B cell (primary cell): ENCODE results near the gene PGS1. TPM values are rescaled to one million over a fixed set of nuclear protein-coding genes. Genes with fewer than 3 reads are reported as not detected.

Source experiments
- ATAC-seq: fragments of 200-7000 bp; cut with Tn5 transposase; one replicate; pipeline ENCODE4 v1.10.0; 2021; ENCODE audit warnings: low read depth, mild to moderate bottlenecking, moderate number of reproducible peaks, moderate library complexity
- CTCF ChIA-PET: fragments of 350-600 bp; sonication (Branson Sonifier 250); formaldehyde crosslinking; loops from one replicate; lab custom pipeline; 2021; ENCODE audit warnings: antibody characterized with exemption, inconsistent platforms; lab: Charles Lee
- POLR2A ChIA-PET: fragments of 350-600 bp; sonication (Branson Sonifier 250); formaldehyde crosslinking; loops from one replicate; lab custom pipeline; 2021; ENCODE audit warnings: antibody characterized with exemption; lab: Charles Lee
- DNase-seq: peaks from one replicate; pipeline ENCODE4 v3.0.0; 2013
- H2AFZ ChIP-seq: 2 replicates; pipeline ENCODE4 v1.6.1; 2012; ENCODE audit warnings: mild to moderate bottlenecking, low read depth, low read length; ENCODE audit not compliant: insufficient read depth, poor library complexity, severe bottlenecking
- H3K27ac ChIP-seq, 2 donors: 1 replicate in 1 of 2; 2 replicates in 1 of 2; pipeline ENCODE4 v1.5.1; 2012 to 2013; ENCODE audit warnings: low read length in 2 of 2, mild to moderate bottlenecking in 2 of 2, moderate library complexity in 1 of 2
- H3K27me3 ChIP-seq, 4 experiments: fragments of 200-600 bp in 1 of 4; sonication (generic) in 1 of 4; replicated peaks in 1 of 4; 1 replicate in 2 of 4; 2 replicates in 2 of 4; pipeline versions ENCODE4 v1.6.1 to v1.7.0; 2013 to 2016; ENCODE audit warnings: low read length in 3 of 4, mild to moderate bottlenecking in 2 of 4, mixed read lengths in 1 of 4, moderate library complexity in 1 of 4; ENCODE audit not compliant: insufficient read depth in 4 of 4, control insufficient read depth in 3 of 4; ENCODE audit errors: control extremely low read depth in 1 of 4
- H3K36me3 ChIP-seq, 2 experiments: replicated peaks in 1 of 2; 1 replicate in 1 of 2; 2 replicates in 1 of 2; pipeline versions ENCODE4 v1.6.1 to v1.7.1; 2013; ENCODE audit warnings: low read length in 1 of 2; ENCODE audit not compliant: insufficient read depth in 2 of 2, control insufficient read depth in 1 of 2; ENCODE audit errors: control extremely low read depth in 1 of 2, extremely low read depth in 1 of 2
- H3K4me1 ChIP-seq, 2 donors: fragments of 200-600 bp in 1 of 2; sonication (generic) in 1 of 2; 1 replicate in 1 of 2; 2 replicates in 1 of 2; pipeline versions ENCODE4 v1.5.1 to v1.6.1; 2013 to 2017; ENCODE audit warnings: low read length in 2 of 2; ENCODE audit not compliant: control insufficient read depth in 2 of 2, insufficient read depth in 2 of 2
- H3K4me2 ChIP-seq: replicated peaks from 2 replicates; pipeline ENCODE3; 2012; ENCODE audit warnings: mild to moderate bottlenecking, low read depth, low read length; ENCODE audit not compliant: poor library complexity, severe bottlenecking
- H3K4me3 ChIP-seq, 5 experiments: fragments of 200-600 bp in 1 of 5; sonication (generic) in 1 of 5; 1 replicate in 3 of 5; 2 replicates in 2 of 5; pipeline versions ENCODE4 v1.5.1 to v1.7.0; 2011 to 2016; ENCODE audit warnings: low read length in 4 of 5, mild to moderate bottlenecking in 4 of 5, low read depth in 2 of 5, control low read depth in 1 of 5, moderate library complexity in 1 of 5; ENCODE audit not compliant: insufficient read depth in 1 of 5; ENCODE audit errors: control extremely low read depth in 1 of 5, extremely low read depth in 1 of 5
- H3K79me2 ChIP-seq: fragments of 200-600 bp; sonication (generic); one replicate; pipeline ENCODE4 v1.6.0; 2016; ENCODE audit warnings: low read length; ENCODE audit not compliant: control insufficient read depth, insufficient read depth
- H3K9ac ChIP-seq: fragments of 200-600 bp; sonication (generic); 2 replicates; pipeline ENCODE4 v1.6.1; 2017; ENCODE audit warnings: mild to moderate bottlenecking, low read length, moderate library complexity
- H3K9me3 ChIP-seq, 3 donors: one replicate each; pipeline versions ENCODE4 v1.6.1 to v1.7.1; 2013; ENCODE audit warnings: low read length in 2 of 3; ENCODE audit not compliant: control insufficient read depth in 2 of 3, insufficient read depth in 1 of 3; ENCODE audit errors: control extremely low read depth in 1 of 3
- H4K20me1 ChIP-seq: 2 replicates; pipeline ENCODE4 v1.6.0; 2012; ENCODE audit warnings: mild to moderate bottlenecking, low read length; ENCODE audit not compliant: insufficient read depth, control insufficient read depth, poor library complexity, severe bottlenecking
- H3K27ac Mint-ChIP-seq: one replicate; pipeline ENCODE4 v1.8.0; 2021; ENCODE audit warnings: mixed read lengths
- H3K27me3 Mint-ChIP-seq: one replicate; pipeline ENCODE4 v1.8.0; 2021; ENCODE audit warnings: mixed read lengths
- H3K4me1 Mint-ChIP-seq: one replicate; pipeline ENCODE4 v1.8.0; 2021; ENCODE audit warnings: mixed read lengths
- H3K4me3 Mint-ChIP-seq: one replicate; pipeline ENCODE4 v1.8.0; 2021; ENCODE audit warnings: mixed read lengths
- H3K9me3 Mint-ChIP-seq: one replicate; pipeline ENCODE4 v1.8.0; 2022; ENCODE audit warnings: mixed read lengths; ENCODE audit not compliant: insufficient read depth
- EZH2 ChIP-seq: IDR thresholded peaks from 2 replicates; pipeline ENCODE4 v1.6.1; 2012; ENCODE audit warnings: borderline replicate concordance, low read depth, mild to moderate bottlenecking, moderate library complexity, low read length; ENCODE audit not compliant: insufficient read depth, poor library complexity, severe bottlenecking
- WGBS: methylation state at CpG from one replicate; pipeline ENCODE4 v1.1.5; 2013; ENCODE audit warnings: missing lambda C conversion rate; ENCODE audit not compliant: insufficient coverage; 5-methylcytosine and 5-hydroxymethylcytosine counted together
- intact Hi-C: fragments of 100-400 bp; cut with micrococcal nuclease; formaldehyde crosslinking; loops from one replicate; pipeline ENCODE4 v1.10.0; 2022
- polyA plus RNA-seq: library from polyadenylated mRNA; depleted of rRNA; stranded (reverse); fragments of >200 nt; gene quantifications from 2 replicates; pipeline ENCODE4 v1.2.3, GENCODE V29; 2012
- total RNA-seq, 2 donors: library from RNA; stranded (reverse); fragments of 120-200 nt in 1 of 2; gene quantifications; 1 replicate in 1 of 2; 2 replicates in 1 of 2; pipeline versions ENCODE4 v1.2.3 to v1.2.4, GENCODE V29; 2013 to 2022
- TF ChIP-seq, protein P1 (sequence below): fragments of 200-600 bp; IDR thresholded peaks from one replicate; pipeline ENCODE4 v1.8.0; 2022; ENCODE audit warnings: antibody characterized with exemption, mild to moderate bottlenecking

Gene PGS1
- total and polyA plus RNA-seq, 2 donors (not counting 1 experiment from before 2014, with no cell fraction given), result 85.1 to 88.3 TPM

DNA sequence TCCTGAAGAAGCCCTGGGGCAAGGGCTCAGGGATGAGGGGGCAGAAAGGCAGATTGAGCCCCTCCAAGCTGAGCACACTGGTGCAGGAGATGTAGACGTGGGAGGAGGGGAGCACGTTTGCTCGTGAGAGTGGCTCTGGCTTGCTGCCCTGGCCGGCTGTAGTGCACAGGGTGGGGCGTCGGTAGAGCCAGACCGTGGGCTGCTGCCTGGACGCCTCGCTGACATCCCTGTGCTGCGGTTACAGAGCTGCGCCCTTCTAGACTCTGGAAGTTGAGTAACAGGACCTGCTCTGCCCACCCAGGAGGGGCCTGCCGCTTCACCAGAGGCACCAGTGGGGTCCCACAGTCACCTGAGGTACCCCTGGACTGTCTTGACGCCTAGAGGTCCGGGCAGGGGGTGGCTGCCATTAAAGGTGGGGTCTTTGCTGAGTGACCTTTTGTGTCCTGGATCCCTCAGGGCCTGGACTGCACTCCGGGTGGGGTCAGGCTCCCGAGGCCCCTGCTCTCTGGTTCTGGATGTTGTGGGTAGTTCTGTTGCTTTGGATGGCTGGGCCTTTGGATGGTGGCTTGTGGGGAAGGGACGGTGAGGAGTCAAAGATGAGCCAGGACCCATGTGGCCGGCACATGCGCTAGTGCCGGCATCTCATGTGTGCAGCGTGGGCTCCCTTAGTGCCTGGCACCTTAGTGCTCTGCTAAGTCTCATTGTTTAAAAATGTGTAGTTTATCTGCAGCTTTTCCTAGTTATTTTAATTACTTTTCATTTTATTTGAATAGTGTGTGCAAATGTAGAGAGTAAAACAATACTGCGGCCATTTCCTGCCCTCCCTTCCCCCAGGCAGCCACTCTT is 41.7 kb downstream of the PGS1 start:
- H3K27me3 Mint-ChIP-seq, result no peaks in the 10 kb centered on the region
- Histone ChIP-seq H2AFZ (no peak overlapping the region), H3K79me2 (peaks cover 10% of the 10 kb centered on the region), H3K4me1 (no peaks in the 10 kb centered on the region), H3K36me3 (peaks cover 0 to 78% of the 10 kb centered on the region in 2 experiments), H3K4me3 (no peak overlapping the region), H3K9me3 (no peaks in the 10 kb centered on the region), H3K9ac (no peak overlapping the region), H4K20me1 (peaks cover 59% of the 10 kb centered on the region), H3K27ac (no peak overlapping the region), H3K4me2 (no peak overlapping the region), H3K27me3 (no peaks in the 10 kb centered on the region)
- ChIA-PET CTCF (interaction anchor here (1.9 to 7.3 kb wide), 8 partner anchors 57 to 401 kb away, joined by 6 to 86 read pairs (median 33); no protein-coding TSS in a partner anchor), POLR2A (no interaction called here)
- peaks cover 1% of the 10 kb centered on the region for H3K4me1 Mint-ChIP-seq
- TF ChIP-seq, protein P1, sequence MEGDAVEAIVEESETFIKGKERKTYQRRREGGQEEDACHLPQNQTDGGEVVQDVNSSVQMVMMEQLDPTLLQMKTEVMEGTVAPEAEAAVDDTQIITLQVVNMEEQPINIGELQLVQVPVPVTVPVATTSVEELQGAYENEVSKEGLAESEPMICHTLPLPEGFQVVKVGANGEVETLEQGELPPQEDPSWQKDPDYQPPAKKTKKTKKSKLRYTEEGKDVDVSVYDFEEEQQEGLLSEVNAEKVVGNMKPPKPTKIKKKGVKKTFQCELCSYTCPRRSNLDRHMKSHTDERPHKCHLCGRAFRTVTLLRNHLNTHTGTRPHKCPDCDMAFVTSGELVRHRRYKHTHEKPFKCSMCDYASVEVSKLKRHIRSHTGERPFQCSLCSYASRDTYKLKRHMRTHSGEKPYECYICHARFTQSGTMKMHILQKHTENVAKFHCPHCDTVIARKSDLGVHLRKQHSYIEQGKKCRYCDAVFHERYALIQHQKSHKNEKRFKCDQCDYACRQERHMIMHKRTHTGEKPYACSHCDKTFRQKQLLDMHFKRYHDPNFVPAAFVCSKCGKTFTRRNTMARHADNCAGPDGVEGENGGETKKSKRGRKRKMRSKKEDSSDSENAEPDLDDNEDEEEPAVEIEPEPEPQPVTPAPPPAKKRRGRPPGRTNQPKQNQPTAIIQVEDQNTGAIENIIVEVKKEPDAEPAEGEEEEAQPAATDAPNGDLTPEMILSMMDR, result no peak
- TF ChIP-seq EZH2, result no peak
- H3K27ac Mint-ChIP-seq, result no peak overlapping the region
- intact Hi-C loops, result loop anchor here (5.0 to 10.0 kb wide), 2 partner anchors 38 to 305 kb away; no protein-coding TSS in a partner anchor
- H3K9me3 Mint-ChIP-seq, result no peaks in the 10 kb centered on the region
- DNase-seq (no peak), ATAC-seq (no peak)
- 98% methylated on average over 18 of the region's 22 CpGs for WGBS
- no peak overlapping the region for H3K4me3 Mint-ChIP-seq

DNA sequence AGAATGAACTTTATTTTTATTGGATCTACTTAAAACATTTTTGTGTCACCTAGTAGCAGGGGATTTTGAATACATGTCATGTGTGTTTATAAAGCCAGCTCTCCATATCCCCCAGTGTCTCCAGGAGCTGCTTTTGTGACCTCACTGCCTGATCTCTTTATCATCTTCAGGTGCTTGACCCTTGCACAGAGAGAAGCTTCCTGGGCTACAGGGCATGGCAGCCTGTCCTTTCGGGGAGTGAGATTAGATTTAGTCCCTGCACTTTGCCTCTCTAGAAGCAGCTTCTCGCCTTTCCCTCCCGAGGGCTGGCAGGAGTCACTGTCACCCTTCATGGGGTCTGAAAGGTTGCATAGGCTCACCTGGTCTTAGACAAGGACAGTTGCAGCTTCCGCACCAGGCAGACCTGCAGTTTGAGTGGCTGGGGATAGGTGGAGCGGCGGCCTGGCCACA is 42.7 kb downstream of the PGS1 start:
- ATAC-seq (no peak), DNase-seq (no peak)
- no peak overlapping the region for H3K4me3 Mint-ChIP-seq
- H3K27ac Mint-ChIP-seq, result no peak overlapping the region
- POLR2A ChIA-PET, result no interaction called here
- no peak for TF ChIP-seq EZH2
- TF ChIP-seq, protein P1, result no peak
- H3K9ac ChIP-seq, result no peak overlapping the region
- no peak overlapping the region for H3K4me2 ChIP-seq
- no peak overlapping the region for H3K27ac ChIP-seq
- H3K4me3 ChIP-seq, result no peak overlapping the region
- peaks cover 1% of the 10 kb centered on the region for H3K4me1 Mint-ChIP-seq
- H3K79me2 ChIP-seq, result peaks cover 10% of the 10 kb centered on the region
- 100% methylated on average over 5 of the region's 6 CpGs for WGBS
- no peak overlapping the region for H2AFZ ChIP-seq
- H3K4me1 ChIP-seq, result no peaks in the 10 kb centered on the region
- CTCF ChIA-PET, result interaction anchor here (0.7 to 7.3 kb wide), 24 partner anchors 9 to 411 kb away, joined by 3 to 86 read pairs (median 6); no protein-coding TSS in a partner anchor
- no peaks in the 10 kb centered on the region for H3K9me3 ChIP-seq
- no peaks in the 10 kb centered on the region for H3K27me3 Mint-ChIP-seq
- H3K36me3 ChIP-seq, result peaks cover 0 to 77% of the 10 kb centered on the region in 2 experiments
- no peaks in the 10 kb centered on the region for H3K9me3 Mint-ChIP-seq
- intact Hi-C loops, result loop anchor here (10.0 kb wide), 1 partner anchor 306 kb away; no protein-coding TSS in a partner anchor
- peaks cover 50% of the 10 kb centered on the region for H4K20me1 ChIP-seq
- no peaks in the 10 kb centered on the region for H3K27me3 ChIP-seq
